T-helper 1 cell treated with Interleukin-12 subunit alpha and Interleukin-12 subunit beta and Interleukin-4 antibody, amounts not matched to agents 30 ng/mL and 1 ng/mL, for 36 hours (primary cell): ENCODE measurements around the gene PDGFA. TPM values are rescaled to one million over a fixed set of nuclear protein-coding genes. Genes with fewer than 3 reads are reported as not detected.

Experiments used
- intact Hi-C: fragments of 100-400 bp; cut with micrococcal nuclease; formaldehyde crosslinking; loops from one replicate; pipeline ENCODE4 v1.15.1; 2024
- total RNA-seq: library from RNA; stranded (reverse); gene quantifications from 2 replicates; pipeline ENCODE4 v1.2.3, GENCODE V29; 2022

The PDGFA gene
- total RNA-seq, 1 donor from 2014 or later, result 3.3 TPM

DNA sequence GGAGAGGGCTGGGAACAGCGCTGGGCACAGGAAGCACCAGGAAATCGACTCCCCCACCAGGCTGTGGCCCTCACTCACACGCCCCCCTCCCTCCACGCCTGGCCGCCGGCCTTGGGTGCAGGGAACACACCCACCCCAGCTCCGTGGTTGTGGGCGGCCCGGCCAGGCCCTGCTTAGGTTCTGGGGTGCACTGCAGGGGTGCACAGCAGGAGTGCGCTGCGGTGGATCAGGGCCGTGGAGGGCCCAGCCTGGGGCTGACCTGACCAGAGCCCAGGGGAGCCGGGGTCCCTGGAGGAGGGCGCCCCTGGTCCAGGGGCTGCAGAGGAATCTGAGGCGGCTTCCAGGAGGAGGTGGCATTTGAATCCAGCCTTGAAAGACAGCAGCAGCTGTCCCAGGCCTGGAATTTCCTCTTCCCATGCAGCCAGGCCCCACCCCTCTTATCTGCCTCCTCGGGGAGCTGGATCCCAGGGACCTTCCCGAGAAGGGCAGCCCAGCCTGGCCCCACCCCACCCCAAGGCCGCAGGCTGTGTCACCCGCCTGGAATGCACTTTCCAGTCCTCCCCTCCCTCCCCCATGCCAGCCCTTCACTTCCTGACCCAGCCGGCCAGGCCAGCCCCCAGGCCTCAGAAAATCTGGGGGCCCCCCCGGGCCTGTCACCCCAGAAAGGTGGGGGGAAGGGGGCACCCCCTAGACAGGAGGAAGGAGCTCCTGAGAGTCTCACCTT lies 18.4 kb upstream of the PDGFA start:
- intact Hi-C loops, result no loop called here

DNA sequence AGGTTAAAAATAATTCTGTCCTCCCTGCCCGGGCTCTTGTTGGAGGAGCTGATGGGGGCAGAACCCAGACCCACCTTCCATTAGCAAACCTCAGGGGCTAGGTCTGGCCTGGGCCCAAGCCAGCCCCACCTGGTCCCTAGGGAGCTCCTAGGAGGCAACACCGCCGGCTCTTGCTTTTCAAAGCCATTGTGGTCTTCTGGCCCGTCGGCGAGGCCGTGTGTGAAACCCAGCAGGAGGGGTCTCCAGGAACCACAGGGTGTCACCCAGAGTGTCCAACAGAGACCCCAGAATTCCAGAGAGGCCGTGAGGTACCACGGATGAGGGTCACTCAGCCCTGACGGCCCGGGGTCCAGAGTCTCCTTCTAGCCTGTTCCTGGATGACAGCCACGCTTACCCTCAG lies 16.6 kb upstream of the PDGFA start:
- intact Hi-C loops, result no loop called here

DNA sequence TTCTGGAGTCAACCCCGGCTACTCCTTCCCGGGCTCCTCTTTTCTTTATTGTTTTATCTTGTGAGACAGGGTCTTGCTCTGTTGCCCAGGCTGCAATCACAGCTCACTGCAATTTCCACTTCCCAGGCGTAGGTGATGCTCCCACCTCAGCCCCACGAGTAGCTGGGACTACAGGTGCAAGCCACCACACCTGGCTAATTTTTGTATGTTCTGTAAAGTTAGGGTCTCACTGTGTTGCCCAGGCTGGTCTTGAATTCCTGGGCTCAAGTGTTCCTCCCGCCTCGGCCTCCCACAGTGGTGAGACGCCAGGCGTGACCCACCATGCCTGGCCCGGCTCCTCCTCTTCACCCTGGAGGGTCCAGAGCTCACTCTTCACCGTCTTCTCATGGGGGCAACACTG lies 15.3 kb upstream of the PDGFA start:
- intact Hi-C loops, result no loop called here

DNA sequence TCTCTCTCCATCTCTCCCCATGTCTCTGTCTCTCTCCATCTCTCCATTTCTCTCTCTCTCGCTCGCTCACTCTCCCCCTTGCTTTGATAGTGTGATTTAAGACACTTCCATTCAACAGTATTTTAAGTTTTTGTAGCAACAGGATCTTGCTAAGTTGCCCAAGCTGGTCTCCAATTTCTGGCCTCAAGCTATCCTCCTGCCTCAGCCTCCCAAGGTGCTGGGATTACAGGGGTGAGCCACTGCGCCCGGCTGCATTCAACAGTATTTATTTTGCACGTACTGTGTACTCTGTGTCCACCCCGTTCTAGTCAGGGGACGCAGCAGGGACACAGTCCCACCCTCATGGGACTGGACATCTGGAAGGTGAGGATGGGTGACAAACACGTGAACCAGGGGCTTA lies 14.4 kb upstream of the PDGFA start:
- intact Hi-C loops, result no loop called here

DNA sequence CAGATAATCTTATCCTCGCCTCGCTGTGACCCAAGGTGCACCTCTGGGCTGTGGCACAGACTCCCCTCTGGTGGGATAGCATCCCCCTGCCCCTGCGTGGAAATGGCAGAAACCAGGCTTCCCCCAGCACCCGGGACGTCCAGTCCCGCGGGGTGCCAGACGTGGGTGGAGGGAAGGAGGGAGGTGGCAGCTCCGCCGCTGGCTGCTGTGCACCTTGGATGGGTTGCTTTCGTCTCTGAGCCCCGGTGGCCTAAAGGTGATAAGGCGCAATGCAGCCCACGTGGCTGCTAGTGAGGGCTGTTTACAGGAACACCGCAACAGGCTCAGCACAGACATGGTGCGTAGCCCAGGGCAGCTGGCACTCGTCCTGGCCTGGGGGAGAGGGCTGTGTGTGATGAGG lies 13.6 kb upstream of the PDGFA start:
- intact Hi-C loops, result no loop called here

DNA sequence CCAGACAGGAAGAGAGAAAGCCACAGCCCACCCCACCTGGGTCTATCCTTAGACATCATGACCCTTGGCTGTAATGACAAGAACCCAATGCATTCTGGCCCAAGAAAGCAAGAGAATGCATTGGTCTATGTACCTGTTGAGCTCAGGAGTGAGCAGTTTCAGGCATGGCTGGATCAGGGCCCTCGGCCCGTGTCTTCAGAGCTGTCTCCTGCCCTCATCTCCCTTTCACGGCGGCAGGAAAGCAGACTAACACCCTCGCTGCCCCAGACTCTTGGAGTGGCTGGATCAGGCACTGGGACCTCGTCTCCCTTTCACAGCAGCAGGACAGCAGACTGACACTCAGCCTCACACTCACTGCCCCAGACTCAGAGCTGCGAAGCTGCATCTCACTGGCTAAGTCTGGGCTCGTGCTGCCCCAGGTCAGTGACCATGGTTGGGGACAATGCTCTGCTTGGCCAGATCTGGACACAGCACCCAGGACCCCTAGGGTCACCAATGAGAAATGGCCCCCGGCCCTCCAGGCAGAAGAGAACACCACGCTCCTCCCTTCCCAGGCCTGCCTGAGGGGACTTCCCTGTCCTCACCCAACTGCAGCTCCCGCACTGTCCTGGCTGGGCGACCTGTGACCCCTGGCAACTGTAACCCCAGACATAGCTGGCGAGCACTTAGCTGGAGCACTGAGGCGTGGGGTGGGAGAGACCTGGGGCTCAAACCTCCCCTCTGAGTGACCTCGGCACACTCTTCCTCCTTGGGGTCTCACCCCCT lies 12.9 kb upstream of the PDGFA start:
- intact Hi-C loops, result no loop called here

DNA sequence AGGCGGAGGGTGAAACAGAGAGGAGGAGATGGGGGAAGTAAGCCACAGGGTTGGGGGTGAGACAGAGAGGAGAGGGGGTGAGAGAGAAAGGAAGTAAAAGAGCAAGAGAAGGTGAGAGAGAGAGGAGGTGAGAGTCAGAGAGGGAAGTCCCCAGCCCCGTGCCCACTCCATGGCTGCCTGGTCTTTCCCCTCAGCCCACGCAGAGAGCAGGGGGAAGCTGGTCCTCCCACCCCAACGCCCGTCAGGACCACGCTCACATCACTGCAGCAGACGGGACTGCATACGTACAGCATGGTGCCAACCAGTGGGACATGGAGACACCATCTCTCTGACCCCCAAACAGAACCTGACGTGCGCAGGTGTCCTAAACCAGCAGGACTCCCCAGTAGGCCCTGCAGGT lies 12.1 kb upstream of the PDGFA start:
- intact Hi-C loops, result no loop called here

DNA sequence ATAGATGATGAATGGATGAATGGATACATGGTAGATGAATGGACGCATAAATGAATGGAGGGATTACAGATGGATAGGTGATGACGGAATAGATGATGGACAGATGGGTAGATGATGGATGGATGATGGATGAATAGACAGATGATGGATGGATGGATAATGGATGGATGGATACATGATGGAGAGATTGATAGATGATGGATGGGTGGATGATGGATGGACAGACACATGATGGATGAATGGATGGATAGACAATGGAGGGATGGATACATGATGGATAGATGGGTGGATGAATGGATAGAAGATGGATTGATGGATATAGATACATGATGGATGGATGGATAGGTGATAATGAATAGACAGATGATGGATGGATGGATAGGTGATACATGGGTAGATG lies 8.8 kb upstream of the PDGFA start:
- intact Hi-C loops, result loop anchor here (10.0 kb wide), 1 partner anchor 246 kb away; no protein-coding TSS in a partner anchor

DNA sequence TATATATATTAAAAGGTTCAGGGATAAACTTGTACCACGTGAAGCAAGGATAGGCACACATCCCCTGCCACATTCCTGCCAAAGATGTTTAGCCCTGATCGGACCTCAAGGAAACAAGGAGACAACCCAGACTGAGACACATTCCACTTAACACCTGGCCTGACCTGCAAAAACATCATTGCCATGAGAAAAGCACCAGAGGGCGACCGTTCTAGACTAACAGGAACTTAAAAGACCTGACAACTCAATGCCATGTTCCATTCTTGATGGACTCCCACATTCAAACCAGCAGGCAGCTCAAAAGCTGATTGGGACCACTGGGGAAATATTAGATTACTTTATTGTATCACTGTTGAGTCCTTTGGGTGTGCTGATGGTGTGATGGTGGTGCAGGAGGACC lies 8.1 kb upstream of the PDGFA start:
- intact Hi-C loops, result loop anchor here (10.0 kb wide), 1 partner anchor 247 kb away; no protein-coding TSS in a partner anchor

DNA sequence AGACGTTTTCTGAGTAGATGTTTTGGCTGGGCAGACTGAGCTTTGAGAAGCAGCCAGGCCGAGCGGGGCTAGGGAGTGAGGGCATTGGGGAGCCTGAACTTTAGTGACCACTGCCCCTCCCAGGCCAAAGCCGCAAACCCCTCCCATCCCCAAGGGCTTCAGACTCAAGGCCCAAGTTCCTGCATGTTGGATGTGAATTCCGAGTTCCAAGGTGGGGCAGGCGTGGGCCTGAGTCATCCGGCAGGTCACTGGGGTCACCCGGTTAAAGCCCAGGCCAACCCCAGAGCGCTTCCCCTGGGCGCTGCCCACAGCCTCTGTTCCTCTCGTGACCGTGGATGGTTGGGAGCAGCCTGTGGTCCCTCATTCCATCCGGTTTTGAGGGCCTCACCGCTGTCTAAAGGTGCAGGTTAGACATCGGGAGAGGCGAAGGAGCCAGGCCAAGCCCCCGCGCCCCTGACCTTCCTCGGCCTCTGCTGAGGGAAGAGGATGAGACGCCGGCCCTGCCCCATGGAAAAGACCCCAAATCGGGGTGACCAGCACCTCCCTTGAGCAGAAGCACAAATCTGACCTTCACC lies 6.9 kb upstream of the PDGFA start:
- intact Hi-C loops, result loop anchor here (10.0 kb wide), 1 partner anchor 248 kb away; no protein-coding TSS in a partner anchor

DNA sequence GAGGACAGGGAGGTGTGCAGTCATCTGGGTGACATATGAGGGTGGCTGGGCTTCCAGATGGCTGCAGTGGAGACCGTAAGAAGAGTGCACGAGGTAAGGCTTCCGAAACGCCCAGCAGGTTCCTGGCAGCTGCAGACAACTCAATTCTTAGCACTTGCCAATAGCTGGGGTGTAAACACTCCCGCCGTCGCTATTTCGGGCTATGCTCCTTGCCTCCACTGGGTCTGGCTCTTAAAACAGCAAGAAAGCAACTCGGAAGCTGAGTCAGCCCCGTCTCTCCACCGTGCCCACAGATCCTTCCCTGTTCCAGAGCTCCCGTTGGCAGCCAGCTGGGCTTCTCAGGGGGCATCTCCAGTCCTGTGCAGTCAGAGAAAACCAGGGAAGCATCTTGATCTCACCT lies 6.1 kb upstream of the PDGFA start:
- intact Hi-C loops, result loop anchor here (10.0 kb wide), 1 partner anchor 249 kb away; no protein-coding TSS in a partner anchor

DNA sequence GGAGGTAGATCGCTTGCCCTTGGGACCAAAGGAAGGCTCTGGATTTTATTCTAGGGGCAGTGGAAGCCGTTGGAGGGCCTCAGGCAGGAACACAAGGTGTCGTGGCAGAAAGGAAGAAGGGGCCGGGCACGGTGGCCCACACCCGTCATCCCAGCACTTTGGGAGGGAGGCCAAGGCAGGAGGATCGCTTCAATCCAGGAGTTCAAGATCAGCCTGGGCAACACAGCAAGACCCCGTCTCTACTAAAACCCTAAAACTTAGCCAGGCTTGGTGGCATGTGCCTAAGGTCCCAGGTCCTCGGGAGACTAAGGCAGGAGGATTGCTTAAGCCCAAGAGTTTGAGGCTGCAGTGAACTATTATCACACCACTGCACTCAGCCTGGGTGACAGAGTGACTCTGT lies 5.2 kb upstream of the PDGFA start:
- intact Hi-C loops, result loop anchor here (5.0 to 10.0 kb wide), 4 partner anchors 113 to 703 kb away; partner anchors contain the start of genes DNAAF5 and PRKAR1B

DNA sequence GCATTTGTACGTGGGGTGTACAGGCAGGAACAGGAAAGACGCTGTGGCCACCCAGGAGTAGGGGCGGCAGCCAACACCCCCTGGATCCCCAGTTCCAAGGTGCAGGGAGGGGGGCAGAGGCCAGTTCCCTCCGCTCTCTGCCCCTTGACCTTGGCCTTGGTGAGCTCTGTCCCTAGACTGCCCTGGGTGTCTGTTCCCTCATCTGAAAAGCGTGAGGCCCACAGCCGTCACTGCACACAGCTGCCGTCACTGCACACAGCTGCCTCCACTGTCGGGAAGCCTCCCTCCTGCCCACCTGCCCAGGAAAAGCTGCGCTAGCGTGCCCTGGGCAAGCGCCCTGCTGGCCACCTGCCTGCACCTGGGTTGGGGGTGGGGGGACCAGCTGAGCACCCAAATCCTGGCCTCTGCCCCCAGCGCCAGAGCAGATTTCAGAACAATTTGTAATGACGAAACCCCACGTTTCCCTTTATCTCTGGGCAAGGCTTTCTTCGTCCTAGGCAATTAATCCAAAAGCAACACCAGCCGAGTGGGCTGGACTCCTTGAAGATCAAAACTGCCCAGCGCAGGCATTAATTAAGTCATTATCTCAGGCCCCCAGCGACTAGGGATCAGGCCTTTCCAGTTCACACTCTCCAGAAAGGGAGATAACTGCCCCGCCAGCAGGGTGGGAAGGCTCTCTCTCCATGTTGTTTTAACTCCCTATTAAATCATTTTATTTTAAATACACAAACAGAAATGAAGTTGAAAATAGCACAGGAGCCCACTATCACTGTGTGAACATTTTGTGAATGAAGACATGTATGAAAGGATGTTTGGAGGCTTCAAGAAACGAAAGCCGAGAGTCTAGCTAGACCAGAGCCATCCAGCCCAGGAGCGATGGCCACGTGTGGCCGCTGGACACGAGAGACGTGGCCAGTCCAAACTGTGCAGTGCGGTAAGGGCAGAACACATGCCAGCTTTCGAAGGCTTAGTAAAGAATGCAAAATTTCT lies 4.0 kb upstream of the PDGFA start:
- intact Hi-C loops, result loop anchor here (5.0 to 10.0 kb wide), 4 partner anchors 114 to 704 kb away; partner anchors contain the start of genes DNAAF5 and PRKAR1B

DNA sequence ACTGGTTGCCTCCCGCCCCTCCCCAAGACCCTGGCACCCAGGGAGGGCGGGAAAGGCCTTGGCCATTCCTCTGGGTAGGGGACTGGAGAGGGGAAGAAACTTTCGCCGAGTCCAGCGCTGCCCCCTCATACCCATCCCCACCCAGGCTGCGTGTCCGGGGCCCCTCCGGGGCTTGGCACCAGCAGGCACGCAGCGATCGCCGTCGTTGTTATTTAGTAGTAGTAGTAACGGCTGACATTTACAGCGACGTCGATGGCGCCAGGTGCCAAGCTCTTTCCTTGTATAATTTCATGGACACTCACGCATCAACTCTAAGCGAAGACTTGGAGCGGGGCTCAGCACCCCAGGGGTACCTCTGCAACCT lies 3.3 kb upstream of the PDGFA start:
- intact Hi-C loops, result loop anchor here (5.0 to 10.0 kb wide), 4 partner anchors 114 to 704 kb away; partner anchors contain the start of genes DNAAF5 and PRKAR1B

DNA sequence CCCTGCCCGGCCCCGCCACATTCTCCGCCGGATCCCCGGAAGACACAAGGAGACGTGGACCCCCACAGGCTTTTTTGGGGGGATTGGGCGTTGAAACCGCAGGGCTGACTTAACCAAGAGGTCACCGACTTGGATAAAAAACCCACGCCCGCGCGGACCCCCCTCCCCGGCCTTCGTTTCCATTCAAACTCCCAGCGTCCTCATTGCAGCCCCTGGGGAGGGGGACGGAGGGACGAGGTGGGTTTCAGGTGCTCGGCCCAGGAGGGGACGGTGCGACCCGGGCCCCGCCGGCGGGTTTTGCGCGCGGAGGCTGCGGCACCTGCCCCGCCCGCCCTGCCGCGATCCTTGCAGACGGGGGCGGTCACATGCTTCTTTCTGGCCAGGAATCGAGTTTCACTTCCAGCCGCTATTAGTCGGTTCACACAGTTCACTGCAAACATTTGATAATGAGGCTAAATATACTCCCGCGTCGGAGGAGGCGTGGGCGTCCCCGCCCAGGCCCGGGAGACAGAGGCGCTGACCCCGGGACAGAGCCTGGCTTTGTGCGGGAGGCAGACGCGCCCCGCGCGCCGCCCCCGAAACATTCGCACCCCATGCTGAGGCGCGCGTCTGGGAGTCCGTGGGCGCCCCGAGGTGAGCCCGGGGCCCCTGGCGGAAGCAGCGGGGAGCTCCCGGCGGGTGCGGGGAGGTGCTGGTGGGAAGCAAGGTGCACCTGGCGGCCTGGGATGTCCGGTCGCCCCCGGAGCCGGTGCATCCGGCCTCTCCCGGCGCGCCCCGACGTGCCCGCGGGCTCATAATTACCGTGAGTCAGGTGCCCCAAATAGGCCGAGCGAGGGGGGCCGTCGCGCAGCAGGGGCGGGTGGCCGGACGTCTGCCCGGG lies 2.7 kb upstream of the PDGFA start:
- intact Hi-C loops, result loop anchor here (5.0 to 10.0 kb wide), 4 partner anchors 115 to 705 kb away; partner anchors contain the start of genes DNAAF5 and PRKAR1B

DNA sequence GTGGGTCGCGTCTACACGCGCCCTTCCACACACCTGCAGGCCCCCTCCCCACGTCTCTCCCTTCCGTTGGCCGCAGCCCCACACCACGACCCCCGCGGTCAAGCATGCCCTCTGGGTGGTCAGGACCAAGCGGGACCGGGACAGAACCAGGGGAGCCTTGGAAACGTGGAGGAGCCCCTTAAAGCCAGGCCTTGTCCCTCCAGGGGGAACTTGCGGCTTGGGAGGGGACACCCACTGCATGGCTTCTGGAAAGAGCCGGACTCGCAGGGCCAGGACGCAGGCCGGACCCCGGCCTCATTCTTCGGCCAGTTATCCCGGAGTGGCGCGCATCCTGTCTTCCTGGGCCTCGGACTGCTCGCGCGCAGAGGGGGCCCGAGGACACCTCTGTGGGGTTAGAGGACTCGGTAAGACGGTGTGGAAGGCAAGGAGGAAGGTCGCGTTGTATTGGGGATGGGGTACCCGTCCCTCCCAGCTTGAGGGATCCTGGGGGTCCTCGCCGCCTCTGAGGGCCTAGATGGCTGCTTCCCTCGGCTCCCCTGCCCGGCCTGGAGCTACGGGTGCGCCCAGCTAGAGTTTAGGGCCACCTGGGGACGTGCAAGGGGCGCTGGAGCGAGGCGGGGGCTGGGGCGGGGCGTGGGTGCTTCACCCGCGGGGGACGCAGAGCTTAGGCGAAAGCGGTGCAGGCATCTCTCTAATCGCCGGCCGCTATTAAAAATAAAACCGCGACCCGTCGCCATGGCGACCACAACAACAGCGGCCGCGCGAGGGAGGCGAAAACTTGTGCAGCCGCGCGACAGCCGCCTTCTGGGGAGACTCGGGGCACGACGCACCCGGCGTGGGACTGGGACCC lies 1.8 kb upstream of the PDGFA start:
- intact Hi-C loops, result loop anchor here (5.0 to 10.0 kb wide), 4 partner anchors 116 to 706 kb away; partner anchors contain the start of genes DNAAF5 and PRKAR1B

DNA sequence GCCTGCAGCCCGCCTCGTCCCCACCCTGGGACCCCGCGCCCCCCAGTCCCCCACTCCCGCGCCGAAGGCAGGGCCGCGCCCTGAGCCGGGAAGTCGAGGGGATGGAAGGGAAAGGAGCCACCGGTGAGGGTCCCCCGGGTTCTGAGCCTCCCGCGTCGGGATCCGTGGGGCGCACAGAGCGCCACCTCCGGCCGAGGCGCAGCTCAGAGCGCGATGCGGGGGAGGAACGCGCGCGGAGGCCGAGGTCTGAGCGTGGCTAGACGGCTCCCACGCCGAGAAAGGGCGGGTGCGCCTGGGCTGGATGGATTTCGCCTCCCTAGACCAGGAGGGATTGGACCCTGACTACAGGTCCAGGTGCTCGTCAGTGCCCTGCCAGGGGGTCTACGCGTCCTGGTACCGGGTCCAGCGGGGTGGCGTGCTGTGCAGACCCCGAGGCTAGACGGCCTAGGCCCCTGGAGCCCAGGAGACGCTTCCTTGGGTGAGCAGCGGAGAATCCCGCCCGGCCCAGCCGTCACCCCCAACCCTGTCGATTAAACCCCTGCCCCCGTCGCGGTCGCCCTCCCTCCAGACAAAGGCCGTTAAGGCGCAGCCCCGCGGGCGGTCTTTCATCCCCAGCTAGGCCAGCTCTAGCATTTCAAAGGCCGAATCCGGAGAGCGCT lies 986 bp upstream of the PDGFA start:
- intact Hi-C loops, result loop anchor here (5.0 to 10.0 kb wide), 4 partner anchors 117 to 707 kb away; partner anchors contain the start of genes DNAAF5 and PRKAR1B
